Motor neuron (in vitro differentiated cells): ENCODE data around the gene TRABD. TPM values are rescaled to one million over a fixed set of nuclear protein-coding genes. Genes with fewer than 3 reads are reported as not detected.

Experiments used
- ATAC-seq, 8 experiments: fragments of 200-7000 bp; cut with Tn5 transposase; replicated peaks in 6 of 8; 2 replicates each; pipeline ENCODE4 v1.8.0; 2021; ENCODE audit warnings: mild to moderate bottlenecking in 8 of 8, moderate library complexity in 8 of 8
- H3K27ac ChIP-seq, 2 donors: fragments of 250-450 bp; sonication (Bioruptor Pico); 2 replicates each; pipeline ENCODE4 v1.9.0; 2021; ENCODE audit warnings: antibody characterized with exemption in 2 of 2, mild to moderate bottlenecking in 2 of 2, moderate library complexity in 1 of 2
- H3K4me1 ChIP-seq, 2 donors: fragments of 250-450 bp; sonication (Bioruptor Pico); replicated peaks in 1 of 2; 2 replicates each; pipeline ENCODE4 v1.6.1; 2021; ENCODE audit warnings: antibody characterized with exemption in 2 of 2, mild to moderate bottlenecking in 2 of 2, moderate library complexity in 1 of 2
- H3K4me3 ChIP-seq, 5 donors: fragments of 250-450 bp; sonication (Bioruptor Pico); 2 replicates each; pipeline ENCODE4 v1.9.0; 2021; ENCODE audit warnings: antibody characterized with exemption in 5 of 5, mild to moderate bottlenecking in 5 of 5, moderate library complexity in 4 of 5
- WGBS, 10 experiments: fragments of 450-650 bp; shearing (Covaris generic); methylation state at CpG; one replicate each; pipeline ENCODE4 v1.0.0; 2022; 5-methylcytosine and 5-hydroxymethylcytosine counted together
- in situ Hi-C, 9 experiments: fragments of 400-800 bp; cut with MboI; loops; one replicate each; pipeline ENCODE4 v1.15.0; 2021; ENCODE audit warnings: low sequenced_read_pairs in 9 of 9, low pct_unique_long_range_greater_than_20kb in 2 of 9; ENCODE audit not compliant: unreplicated experiment in 9 of 9
- total RNA-seq, 8 experiments: library from RNA; unstranded; fragments of 300-600 nt; gene quantifications; 2 replicates each; pipeline versions ENCODE4 v1.2.3 to v1.2.4, GENCODE V29; 2022

The TRABD gene
- total RNA-seq, 8 experiments from 2014 or later: 8.2 to 37.4 (median 12.5) TPM

DNA sequence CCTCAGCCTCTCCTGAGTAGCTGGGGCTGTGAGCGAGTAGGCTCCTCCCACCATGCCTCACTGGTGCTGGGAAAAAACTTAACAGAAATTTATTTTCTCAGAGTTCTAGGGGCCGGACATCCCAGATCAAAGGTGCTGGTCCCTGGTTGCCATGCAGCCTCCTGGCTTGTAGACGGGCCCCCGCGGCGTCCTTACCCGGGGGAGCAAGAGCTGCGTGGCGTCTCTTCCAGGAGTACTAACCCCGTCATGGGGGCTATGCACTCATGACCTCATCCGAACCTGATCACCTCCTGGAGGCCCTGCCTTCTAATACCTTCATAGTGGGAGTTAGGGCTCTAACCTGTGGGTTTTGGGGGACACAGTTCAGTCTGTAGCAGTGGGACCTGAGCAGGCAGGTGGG, 2.6 kb downstream of the TRABD start:
- Histone ChIP-seq H3K4me3 (no peak overlapping the region), H3K27ac (no peak overlapping the region), H3K4me1 (peaks cover 12 to 33% of the 10 kb centered on the region in 2 donors)
- WGBS, 10 experiments: 80 to 100% (median 98%) methylated on average over 1 to 9 of the region's 11 CpGs; no CpG with 5 or more reads in 4 of the 10 experiments
- in situ Hi-C loops: loop anchor here in 2 of 9 experiments (25.0 kb wide), 1 partner anchor 251 kb away; no protein-coding TSS in a partner anchor
- ATAC-seq: no peak

DNA sequence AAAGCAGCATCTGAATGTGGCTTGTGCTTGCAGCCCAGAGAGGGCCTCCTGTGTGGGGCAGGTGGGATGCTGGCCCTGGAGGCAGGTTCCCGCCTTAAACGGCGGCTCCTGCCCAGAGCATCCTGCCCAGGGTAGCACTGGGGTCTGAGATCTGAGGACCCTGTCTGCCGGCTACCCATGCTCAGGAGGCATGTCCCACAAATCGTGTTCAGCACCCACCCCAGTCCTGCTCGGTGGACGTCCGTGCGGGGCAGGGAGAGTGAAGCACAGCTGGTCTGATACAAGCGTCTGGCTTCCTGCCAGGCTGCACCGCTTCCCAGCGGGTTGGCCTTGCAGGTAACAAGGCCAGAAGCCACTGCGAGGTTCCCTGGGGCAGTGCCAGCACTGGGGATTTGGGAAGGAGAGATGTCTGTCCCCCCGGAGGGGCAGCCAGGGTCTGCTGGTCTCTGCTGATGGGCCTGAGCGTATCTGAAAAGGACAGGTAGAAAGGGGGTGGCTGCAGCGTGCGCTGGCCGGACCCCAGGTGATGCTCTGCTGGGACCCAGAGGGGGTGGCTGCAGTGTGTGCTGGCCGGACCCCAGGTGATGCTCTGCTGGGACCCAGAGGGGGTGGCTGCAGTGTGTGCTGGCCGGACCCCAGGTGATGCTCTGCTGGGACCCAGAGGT, 3.6 kb downstream of the TRABD start:
- H3K27ac ChIP-seq: no peak overlapping the region
- no peak overlapping the region for H3K4me3 ChIP-seq
- WGBS, 10 experiments: 40 to 100% (median 82%) methylated on average over 1 to 6 of the region's 20 CpGs; no CpG with 5 or more reads in 6 of the 10 experiments
- H3K4me1 ChIP-seq: peaks cover 12 to 26% of the 10 kb centered on the region in 2 donors
- no peak for ATAC-seq
- in situ Hi-C loops: loop anchor here in 2 of 9 experiments (25.0 kb wide), 1 partner anchor 252 kb away; no protein-coding TSS in a partner anchor

DNA sequence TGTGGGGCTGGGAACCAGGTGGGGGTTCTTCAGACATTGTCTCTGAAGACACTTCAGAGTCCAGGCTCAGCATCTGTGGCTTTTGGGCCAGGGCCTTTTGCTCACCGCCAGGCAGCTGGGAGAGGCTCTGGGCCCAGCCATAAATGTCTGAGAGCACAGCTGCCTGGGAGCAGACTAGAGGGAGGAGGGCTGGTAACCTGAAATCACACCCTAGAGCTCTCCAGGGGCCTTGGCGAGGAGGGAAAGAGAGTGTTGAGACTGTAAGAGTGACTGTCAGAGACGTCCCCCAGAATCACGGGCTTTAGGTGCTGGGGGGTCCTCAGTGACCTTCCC, 4.1 kb downstream of the TRABD start:
- in situ Hi-C loops: loop anchor here in 2 of 9 experiments (25.0 kb wide), 1 partner anchor 253 kb away; no protein-coding TSS in a partner anchor
- WGBS, 10 experiments: 40 to 88% methylated on average over 1 to 2 of the region's 4 CpGs; no CpG with 5 or more reads in 8 of the 10 experiments
- Histone ChIP-seq H3K4me1 (peaks cover 12 to 25% of the 10 kb centered on the region in 2 donors), H3K4me3 (no peak overlapping the region), H3K27ac (no peak overlapping the region)
- ATAC-seq: peak in 5 of 8 experiments; percentile 5 to 52 (median 22)

DNA sequence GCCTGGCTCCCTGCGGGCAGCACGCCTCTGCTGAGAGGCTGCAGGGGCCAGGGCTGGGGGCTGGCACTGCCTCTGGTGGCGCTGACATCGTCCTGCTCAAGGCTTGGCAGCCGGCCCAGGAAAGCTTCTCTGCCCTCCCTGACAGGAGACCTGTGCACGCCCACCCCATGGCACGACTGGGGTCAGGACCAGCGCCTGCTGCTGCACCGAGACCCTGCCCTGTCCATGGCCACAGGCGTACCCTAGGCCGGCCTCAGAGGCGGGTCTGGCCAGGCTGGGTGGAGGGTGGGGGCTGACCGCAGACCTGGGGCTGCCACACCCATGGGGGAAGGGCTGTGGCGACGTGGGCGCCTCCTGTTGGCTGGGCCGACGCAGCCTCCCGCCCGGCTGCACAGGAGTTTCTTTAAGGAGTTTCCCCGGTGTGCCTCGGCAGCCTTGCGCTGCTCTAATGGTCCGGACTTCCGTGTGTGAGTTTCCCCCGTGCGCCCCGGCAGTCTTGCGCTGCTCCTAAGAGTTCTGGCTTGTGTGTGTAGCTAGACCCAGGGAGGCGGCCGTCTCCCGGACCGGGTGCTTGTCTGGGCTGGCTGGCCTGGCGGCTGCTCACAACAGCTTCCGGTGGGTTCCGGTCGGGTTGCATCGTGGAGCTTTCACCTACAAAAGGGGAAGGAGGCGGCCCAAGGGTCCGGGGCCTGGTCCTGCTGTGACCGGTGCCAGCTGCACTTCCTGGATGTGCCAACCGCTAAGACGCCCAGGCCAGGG, 4.6 kb downstream of the TRABD start:
- in situ Hi-C loops: loop anchor here in 2 of 9 experiments (25.0 kb wide), 1 partner anchor 253 kb away; no protein-coding TSS in a partner anchor
- peaks cover 12 to 23% of the 10 kb centered on the region in 2 donors for H3K4me1 ChIP-seq
- peak; percentile 13 to 75 (median 46) for ATAC-seq
- H3K4me3 ChIP-seq: no peak overlapping the region
- H3K27ac ChIP-seq: peak overlapping the region in 1 of 2 donors; percentile 47
- 48 to 90% (median 67%) methylated on average over 2 to 14 of the region's 43 CpGs; no CpG with 5 or more reads in 7 of the 10 experiments for WGBS, 10 experiments

- Histone ChIP-seq H3K4me3 (no peak overlapping the region), H3K27ac (peak overlapping the region in 1 of 2 donors; percentile 47), H3K4me1 (peaks cover 12 to 22% of the 10 kb centered on the region in 2 donors)
- peak in 4 of 8 experiments; percentile 11 to 30 (median 16) for ATAC-seq
- 10 to 100% (median 88%) methylated on average over 2 to 10 of the region's 18 CpGs; no CpG with 5 or more reads in 1 of the 10 experiments for WGBS, 10 experiments
- in situ Hi-C loops: loop anchor here in 2 of 9 experiments (25.0 kb wide), 1 partner anchor 254 kb away; no protein-coding TSS in a partner anchor
Observed at GRCh38 chr22:50190941-50191741, 5.4 kb downstream of the TRABD start.

DNA sequence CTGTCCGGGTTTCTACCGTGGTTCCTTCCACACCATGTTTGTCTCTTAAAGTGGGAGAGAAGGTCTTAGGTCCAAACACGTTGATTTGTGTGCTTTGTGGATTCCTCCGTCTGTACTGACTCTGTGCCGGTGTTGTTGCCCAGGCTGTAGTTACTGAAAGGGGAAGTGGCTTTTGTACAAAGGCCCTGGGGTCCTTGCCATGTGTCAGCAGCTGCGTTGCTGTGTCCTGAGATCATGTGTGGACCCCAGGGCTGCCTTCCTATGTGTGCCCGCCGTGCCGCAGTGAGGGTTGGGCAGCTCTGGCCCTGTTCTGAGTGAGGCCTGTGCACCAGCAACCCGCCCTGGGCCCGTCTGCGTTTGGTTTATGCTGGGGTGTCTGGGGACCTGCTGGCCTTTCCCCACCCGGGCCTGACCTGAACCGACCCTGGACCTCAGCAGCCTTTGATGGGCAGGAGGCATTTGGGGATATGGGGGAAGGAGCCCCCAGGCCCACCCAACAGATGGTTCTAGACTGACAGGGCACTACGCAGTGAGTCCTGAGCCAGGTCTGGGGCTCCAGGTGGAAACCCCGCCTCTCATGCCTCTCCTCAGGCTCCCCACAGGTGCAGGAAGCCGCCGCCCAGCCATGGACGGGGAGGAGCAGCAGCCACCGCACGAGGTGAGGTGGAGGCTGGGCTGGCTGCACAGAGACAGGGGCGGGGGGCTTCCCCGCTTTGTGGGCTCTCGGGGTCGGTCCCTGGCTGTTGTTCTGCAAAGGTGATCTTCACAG, 6.9 kb downstream of the TRABD start:
- ATAC-seq: no peak
- WGBS, 10 experiments: 70 to 100% (median 100%) methylated on average over 1 to 6 of the region's 25 CpGs; no CpG with 5 or more reads in 4 of the 10 experiments
- peaks cover 5 to 17% of the 10 kb centered on the region in 2 donors for H3K4me1 ChIP-seq
- in situ Hi-C loops: loop anchor here in 2 of 9 experiments (25.0 kb wide), 1 partner anchor 255 kb away; no protein-coding TSS in a partner anchor
- H3K4me3 ChIP-seq: no peak overlapping the region
- no peak overlapping the region for H3K27ac ChIP-seq

GRCh38 chr22:50193621-50194020, 7.9 kb downstream of the TRABD start:
- WGBS, 10 experiments: no CpG with 5 or more reads among the region's 8 CpGs
- no peak overlapping the region for H3K27ac ChIP-seq
- peaks cover 5 to 17% of the 10 kb centered on the region in 2 donors for H3K4me1 ChIP-seq
- no peak for ATAC-seq
- H3K4me3 ChIP-seq: no peak overlapping the region
- in situ Hi-C loops: loop anchor here in 2 of 9 experiments (25.0 kb wide), 1 partner anchor 256 kb away; no protein-coding TSS in a partner anchor

DNA sequence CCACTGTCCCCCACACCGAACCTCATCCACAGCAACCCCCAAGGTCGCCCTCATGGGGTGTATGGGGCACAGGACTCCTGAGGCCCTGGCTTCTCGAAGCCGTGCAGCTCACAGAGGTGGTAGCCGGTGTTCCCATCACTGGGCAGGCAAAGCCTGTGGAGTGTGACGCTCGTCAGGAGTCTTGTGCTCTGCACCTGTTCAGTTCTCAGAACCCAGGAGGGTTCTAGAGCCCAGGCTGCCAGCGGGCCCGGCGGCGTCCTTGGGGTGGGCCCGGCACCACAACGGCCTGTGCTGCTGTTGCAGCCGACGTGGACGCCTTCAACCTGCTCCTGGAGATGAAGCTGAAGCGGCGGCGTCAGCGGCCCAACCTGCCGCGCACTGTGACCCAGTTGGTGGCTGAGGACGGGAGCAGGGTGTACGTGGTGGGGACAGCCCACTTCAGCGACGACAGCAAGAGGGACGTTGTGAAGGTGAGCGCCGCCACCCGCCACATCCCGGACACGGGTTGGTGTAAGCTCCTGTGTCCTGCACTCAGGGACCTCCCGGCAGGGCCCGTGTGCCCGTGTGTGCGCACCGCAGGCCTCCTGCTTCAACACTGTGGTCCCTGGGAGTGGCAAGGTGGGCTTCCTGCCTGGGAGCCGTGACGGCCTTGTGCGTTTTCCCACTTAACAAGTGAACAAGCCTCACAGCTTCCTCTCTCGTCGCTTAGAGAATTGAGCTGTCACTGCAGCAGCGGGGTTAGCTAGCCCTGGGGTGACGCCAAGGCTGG, 8.5 kb downstream of the TRABD start:
- H3K27ac ChIP-seq: no peak overlapping the region
- H3K4me3 ChIP-seq: no peak overlapping the region
- peaks cover 5 to 17% of the 10 kb centered on the region in 2 donors for H3K4me1 ChIP-seq
- 87 to 100% (median 90%) methylated on average over 2 to 13 of the region's 44 CpGs; no CpG with 5 or more reads in 5 of the 10 experiments for WGBS, 10 experiments
- ATAC-seq: no peak
- in situ Hi-C loops: loop anchor here in 2 of 9 experiments (25.0 kb wide), 1 partner anchor 257 kb away; no protein-coding TSS in a partner anchor

GRCh38 chr22:50196256-50196655, 10.5 kb downstream of the TRABD start:
- ATAC-seq: no peak
- 94% methylated on average over 8 of the region's 18 CpGs; no CpG with 5 or more reads in 9 of the 10 experiments for WGBS, 10 experiments

DNA sequence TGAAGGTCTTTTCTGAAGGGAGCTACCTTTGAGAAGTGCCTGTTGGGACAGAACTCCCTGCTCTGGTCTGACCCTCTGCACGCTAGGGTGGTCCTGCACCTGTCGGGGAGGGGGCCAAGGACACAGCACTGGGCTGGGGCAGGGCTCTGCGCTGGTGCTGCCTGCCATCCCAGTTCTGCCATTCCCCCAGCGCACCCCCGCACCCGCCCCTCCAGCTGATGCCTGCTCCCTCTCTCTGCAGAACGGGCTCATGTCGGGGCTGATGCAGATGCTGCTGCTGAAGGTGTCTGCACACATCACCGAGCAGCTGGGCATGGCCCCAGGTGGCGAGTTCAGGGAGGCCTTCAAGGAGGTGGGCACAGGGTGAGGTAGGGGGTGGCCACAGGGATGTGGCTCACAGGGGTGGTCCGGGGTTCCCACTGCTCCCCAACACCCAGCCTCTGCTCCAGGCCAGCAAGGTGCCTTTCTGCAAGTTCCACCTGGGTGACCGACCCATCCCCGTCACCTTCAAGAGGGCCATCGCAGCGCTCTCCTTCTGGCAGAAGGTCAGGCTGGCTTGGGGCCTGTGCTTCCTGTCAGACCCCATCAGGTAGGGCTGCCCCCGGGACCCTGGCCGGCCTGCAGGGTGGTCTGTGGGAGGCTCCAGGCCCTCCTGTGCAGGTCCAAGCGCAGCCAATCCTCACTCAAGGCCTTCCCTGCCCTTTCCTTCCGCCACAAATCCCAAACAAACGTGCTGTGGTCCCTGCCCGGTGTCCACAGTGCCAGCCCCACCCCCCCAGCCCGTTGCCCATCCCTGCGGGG, 11.5 kb downstream of the TRABD start:
- 83 to 100% (median 100%) methylated on average over 1 to 8 of the region's 23 CpGs; no CpG with 5 or more reads in 5 of the 10 experiments for WGBS, 10 experiments
- in situ Hi-C loops: loop anchor here in 2 of 9 experiments (25.0 kb wide), 1 partner anchor 260 kb away; no protein-coding TSS in a partner anchor
- no peak for ATAC-seq
- Histone ChIP-seq H3K4me3 (no peak overlapping the region), H3K4me1 (peaks cover 3 to 8% of the 10 kb centered on the region in 2 donors), H3K27ac (no peak overlapping the region)

More at GRCh38 chr22:50196256-50196655, 10.5 kb downstream of the TRABD start:
- Histone ChIP-seq H3K4me1 (peaks cover 6% of the 10 kb centered on the region in 2 donors), H3K27ac (no peak overlapping the region), H3K4me3 (no peak overlapping the region)
- in situ Hi-C loops: loop anchor here in 2 of 9 experiments (25.0 kb wide), 1 partner anchor 259 kb away; no protein-coding TSS in a partner anchor
